Measurements from ENCODE around the gene CDKN1A. TPM values are rescaled to one million over a fixed set of nuclear protein-coding genes. Genes with fewer than 3 reads are reported as not detected.
"Not testable (repeated sequence)": the region's sequence is repeated elsewhere in the genome, so short reads cannot be mapped to it uniquely, and the experiment has no call there.

The CDKN1A gene
- total RNA-seq, 8 experiments from 2014 or later = 45.7 to 896 (median 172) TPM

DNA sequence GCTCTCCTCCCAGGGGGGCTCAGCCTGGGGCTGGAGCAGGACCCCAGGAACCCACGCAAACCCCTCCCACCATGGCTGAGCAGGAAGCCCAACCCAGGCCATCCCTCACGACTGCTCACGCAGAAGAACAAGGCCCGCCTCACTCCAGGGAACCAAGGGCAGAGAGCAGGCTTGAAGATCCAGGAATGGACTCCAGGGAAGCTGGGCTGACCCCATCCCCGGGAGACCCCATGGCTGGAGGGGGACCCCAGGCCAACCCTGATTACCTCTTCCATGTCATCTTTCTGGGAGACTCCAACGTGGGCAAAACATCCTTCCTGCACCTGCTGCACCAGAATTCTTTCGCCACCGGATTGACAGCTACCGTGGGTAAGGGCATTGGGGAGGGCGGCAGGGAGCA is 43.9 kb downstream of the CDKN1A start:
- no peak overlapping the region for H3K4me3 ChIP-seq
- no peak overlapping the region for H3K27ac ChIP-seq
- H3K4me1 ChIP-seq (replicated peaks in 1 of 2) = peaks cover 0 to 11% of the 10 kb centered on the region in 2 donors
- in situ Hi-C loops (cut with MboI; ENCODE audit: low pct_unique_long_range_greater_than_20kb in 2 of 9, low sequenced_read_pairs in 9 of 9, unreplicated experiment in 9 of 9) = loop anchor here in 2 of 9 experiments (25.0 kb wide), 1 partner anchor 110 kb away; no protein-coding TSS in a partner anchor
- 75 to 100% (median 77%) methylated on average over 3 to 5 of the region's 10 CpGs; no CpG with 5 or more reads in 7 of the 10 experiments for WGBS, 10 experiments
- ATAC-seq (replicated peaks in 6 of 8) = no peak

DNA sequence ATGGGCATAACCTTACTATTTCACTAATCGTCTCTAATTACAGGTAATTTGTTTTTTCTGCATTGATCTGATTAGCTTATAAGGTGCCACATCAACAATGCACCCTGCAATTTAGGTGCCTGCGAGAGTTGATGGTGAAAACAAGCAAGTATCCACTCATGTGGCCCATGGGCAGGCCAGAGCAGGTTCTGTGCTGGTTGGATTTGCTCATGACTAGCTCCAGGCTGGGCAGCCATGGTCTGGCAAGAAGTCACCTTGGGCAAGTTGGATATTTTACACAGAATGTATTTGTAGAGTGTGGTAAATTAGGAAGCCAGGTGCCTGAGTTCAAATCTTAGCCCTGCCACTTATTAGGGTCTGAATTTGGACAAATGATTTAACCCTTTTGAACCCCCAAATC is 44.4 kb downstream of the CDKN1A start:
- ATAC-seq (replicated peaks in 6 of 8) = no peak
- Histone ChIP-seq H3K4me1 (replicated peaks in 1 of 2) (peaks cover 0 to 13% of the 10 kb centered on the region in 2 donors), H3K4me3 (no peak overlapping the region), H3K27ac (no peak overlapping the region)
- WGBS, 10 experiments = 57 to 100% (median 79%) methylated on average over 1 to 2 of the region's 2 CpGs; no CpG with 5 or more reads in 3 of the 10 experiments
- in situ Hi-C loops (cut with MboI; ENCODE audit: low pct_unique_long_range_greater_than_20kb in 2 of 9, low sequenced_read_pairs in 9 of 9, unreplicated experiment in 9 of 9) = loop anchor here in 2 of 9 experiments (25.0 kb wide), 1 partner anchor 111 kb away; no protein-coding TSS in a partner anchor

DNA sequence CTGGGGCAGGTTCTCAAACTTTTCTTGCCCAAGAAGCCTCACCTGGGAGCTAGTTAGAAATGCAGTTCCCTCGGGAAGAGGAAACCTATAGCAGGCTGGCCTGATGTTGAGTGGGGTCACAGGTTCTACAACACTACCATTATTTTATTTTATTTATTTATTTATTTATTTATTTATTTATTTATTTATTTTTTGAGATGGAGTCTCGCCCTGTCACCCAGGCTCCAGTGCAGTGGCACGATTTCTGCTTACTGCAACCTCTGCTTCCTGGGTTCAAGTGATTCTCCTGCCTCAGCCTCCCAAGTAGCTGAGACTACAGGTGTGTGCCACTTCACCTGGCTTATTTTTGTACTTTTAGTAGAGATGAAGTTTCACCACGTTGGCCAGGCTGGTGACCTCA is 45.5 kb downstream of the CDKN1A start:
- in situ Hi-C loops (cut with MboI; ENCODE audit: low pct_unique_long_range_greater_than_20kb in 2 of 9, low sequenced_read_pairs in 9 of 9, unreplicated experiment in 9 of 9) = loop anchor here in 2 of 9 experiments (25.0 kb wide), 1 partner anchor 112 kb away; no protein-coding TSS in a partner anchor
- WGBS, 10 experiments = 20 to 100% (median 92%) methylated on average over 1 to 3 of the region's 4 CpGs; no CpG with 5 or more reads in 1 of the 10 experiments
- peaks cover under 1 to 13% of the 10 kb centered on the region in 2 donors for H3K4me1 ChIP-seq (replicated peaks in 1 of 2)
- H3K27ac ChIP-seq; ATAC-seq (replicated peaks in 6 of 8); H3K4me3 ChIP-seq: not testable (repeated sequence)

DNA sequence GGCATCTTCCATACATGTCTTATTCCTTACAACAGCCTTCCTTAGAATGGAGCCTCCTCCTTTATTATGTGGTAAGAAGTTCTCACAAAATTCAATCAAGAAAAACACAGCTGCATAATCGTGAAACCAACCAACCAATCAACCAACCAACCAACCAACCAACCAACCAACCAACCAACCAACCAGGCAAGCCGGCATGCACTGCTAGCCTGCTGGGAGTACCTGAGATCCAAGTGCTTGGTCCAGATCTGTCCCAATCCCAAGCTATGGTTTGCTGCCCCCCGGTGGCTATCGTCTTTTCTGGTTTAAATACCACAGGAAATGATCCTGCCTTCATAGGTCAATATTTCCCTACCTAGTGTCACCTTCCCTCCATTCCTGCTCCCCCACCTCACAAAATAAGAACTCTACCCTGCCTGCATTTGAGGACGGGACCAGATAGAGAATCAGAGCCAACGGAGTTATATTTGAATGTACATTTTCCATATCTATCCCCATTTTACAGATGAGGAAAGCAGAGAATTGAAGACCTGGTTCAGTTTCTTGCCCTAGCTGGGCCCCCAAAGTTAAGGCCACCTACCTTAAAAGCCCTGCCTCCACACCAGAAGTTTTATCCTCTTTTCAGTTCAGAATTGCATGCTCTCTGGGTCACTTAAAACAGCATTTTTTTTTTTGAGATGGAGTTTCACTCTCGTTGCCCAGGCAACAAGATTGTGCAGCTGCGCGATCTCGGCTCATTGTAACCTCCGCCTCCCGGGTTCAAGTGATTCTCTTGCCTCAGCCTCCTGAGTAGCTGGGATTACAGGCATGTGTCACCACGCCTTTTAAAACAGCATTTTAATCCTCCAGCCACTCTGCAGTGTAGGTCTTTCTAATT is 46.2 kb downstream of the CDKN1A start:
- in situ Hi-C loops (cut with MboI; ENCODE audit: low pct_unique_long_range_greater_than_20kb in 2 of 9, low sequenced_read_pairs in 9 of 9, unreplicated experiment in 9 of 9) = loop anchor here in 2 of 9 experiments (25.0 kb wide), 1 partner anchor 112 kb away; no protein-coding TSS in a partner anchor
- H3K4me3 ChIP-seq = no peak overlapping the region
- WGBS, 10 experiments = 20 to 74% (median 42%) methylated on average over 2 to 12 of the region's 13 CpGs; no CpG with 5 or more reads in 1 of the 10 experiments
- H3K27ac ChIP-seq = no peak overlapping the region
- ATAC-seq (replicated peaks in 6 of 8) = peak; percentile 12 to 85 (median 36)
- H3K4me1 ChIP-seq (replicated peaks in 1 of 2) = peaks cover 7 to 13% of the 10 kb centered on the region in 2 donors

DNA sequence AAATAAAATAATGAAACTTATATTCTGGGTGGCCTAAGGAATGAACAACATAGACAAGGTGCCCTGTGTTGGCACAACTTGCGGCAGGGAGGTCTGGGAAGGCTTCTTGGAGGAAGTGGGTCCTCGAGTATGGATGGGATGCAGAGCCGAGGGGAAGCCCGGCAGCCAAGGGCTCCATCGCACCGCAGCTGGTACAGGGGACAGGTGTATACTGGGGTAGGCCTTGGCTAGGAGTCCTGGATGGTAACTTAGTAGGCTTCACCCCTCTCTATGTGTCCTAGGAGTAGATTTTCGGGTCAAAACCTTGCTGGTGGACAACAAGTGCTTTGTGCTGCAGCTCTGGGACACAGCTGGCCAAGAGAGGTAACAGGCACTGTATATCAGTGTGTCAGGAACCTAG is 47.1 kb downstream of the CDKN1A start:
- H3K4me1 ChIP-seq (replicated peaks in 1 of 2) = peaks cover 7 to 13% of the 10 kb centered on the region in 2 donors
- H3K4me3 ChIP-seq = no peak overlapping the region
- no peak overlapping the region for H3K27ac ChIP-seq
- ATAC-seq (replicated peaks in 6 of 8) = no peak
- 40 to 100% (median 100%) methylated on average over 1 to 6 of the region's 7 CpGs; no CpG with 5 or more reads in 3 of the 10 experiments for WGBS, 10 experiments
- in situ Hi-C loops (cut with MboI; ENCODE audit: low pct_unique_long_range_greater_than_20kb in 2 of 9, low sequenced_read_pairs in 9 of 9, unreplicated experiment in 9 of 9) = no loop called here

DNA sequence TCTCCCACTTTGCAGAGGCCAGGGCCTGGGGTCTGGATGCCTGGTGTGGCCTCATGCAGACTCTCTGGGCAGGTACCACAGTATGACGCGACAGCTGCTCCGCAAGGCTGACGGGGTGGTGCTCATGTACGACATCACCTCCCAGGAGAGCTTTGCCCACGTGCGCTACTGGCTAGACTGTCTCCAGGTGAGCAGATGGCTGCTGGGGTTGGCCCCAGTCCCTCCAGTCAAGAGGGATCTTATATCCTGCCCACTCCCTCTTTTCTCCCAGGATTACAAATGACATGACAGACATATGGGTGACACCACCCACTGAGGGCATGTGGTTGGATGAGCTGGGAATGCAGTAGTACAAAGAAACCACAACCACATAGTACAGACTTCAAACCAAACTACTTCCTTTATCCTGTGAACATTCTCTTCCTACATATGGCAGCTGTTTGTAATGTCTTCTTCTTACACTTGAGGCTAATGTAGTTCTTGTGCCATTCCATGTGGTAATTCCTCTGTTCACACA is 49.0 kb downstream of the CDKN1A start:
- no peak overlapping the region for H3K4me3 ChIP-seq
- in situ Hi-C loops (cut with MboI; ENCODE audit: low pct_unique_long_range_greater_than_20kb in 2 of 9, low sequenced_read_pairs in 9 of 9, unreplicated experiment in 9 of 9) = no loop called here
- peak in 6 of 8 experiments; percentile 12 to 77 (median 71) for ATAC-seq (replicated peaks in 6 of 8)

DNA sequence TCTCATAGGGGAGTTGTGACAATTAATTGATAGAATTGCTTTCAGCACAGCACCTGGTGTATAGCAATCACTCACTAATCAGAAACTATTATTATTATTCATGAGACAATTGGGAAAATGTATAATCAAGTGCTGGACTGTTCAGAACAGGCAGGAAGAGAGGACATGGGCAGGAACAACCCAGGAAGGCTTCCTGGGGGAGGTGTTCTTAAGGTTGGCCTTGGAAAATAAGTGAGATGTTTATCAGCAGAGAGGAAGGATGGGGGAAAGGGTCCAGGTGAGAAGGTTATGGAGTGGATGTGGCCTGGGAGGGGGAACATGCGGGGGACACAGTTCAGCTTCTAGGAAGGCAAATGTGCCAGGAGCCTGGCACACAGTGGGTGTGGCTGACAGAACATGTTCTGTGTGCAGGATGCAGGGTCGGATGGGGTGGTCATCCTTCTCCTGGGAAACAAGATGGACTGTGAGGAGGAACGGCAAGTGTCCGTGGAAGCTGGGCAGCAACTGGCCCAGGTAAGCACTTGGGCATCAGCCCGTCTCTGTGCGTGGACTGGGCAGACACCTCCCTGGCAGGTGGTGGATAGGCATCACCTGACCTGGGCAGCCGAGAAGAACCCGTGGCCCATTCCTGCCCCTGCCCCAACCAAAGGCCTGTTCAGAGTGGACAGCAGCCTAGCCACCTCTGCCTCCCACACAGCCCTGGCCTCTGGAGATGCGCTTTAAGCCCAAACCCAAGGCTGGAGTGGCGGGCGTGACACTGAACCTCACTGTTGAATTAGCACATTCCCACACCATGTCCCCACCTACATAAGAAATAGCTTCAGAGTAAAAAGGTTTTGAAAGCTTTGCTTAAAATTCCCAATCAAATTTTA is 50.0 kb downstream of the CDKN1A start:
- Histone ChIP-seq H3K4me3 (no peak overlapping the region), H3K4me1 (replicated peaks in 1 of 2) (peaks cover 7 to 10% of the 10 kb centered on the region in 2 donors), H3K27ac (no peak overlapping the region)
- WGBS, 10 experiments = 20 to 100% (median 83%) methylated on average over 1 to 9 of the region's 11 CpGs; no CpG with 5 or more reads in 4 of the 10 experiments
- in situ Hi-C loops (cut with MboI; ENCODE audit: low pct_unique_long_range_greater_than_20kb in 2 of 9, low sequenced_read_pairs in 9 of 9, unreplicated experiment in 9 of 9) = no loop called here
- peak in 5 of 8 experiments; percentile 13 to 76 (median 52) for ATAC-seq (replicated peaks in 6 of 8)

More for the DNA sequence above, 49.0 kb downstream of the CDKN1A start:
- Histone ChIP-seq H3K27ac (no peak overlapping the region), H3K4me1 (replicated peaks in 1 of 2) (peaks cover 7 to 10% of the 10 kb centered on the region in 2 donors)
- 73 to 100% (median 90%) methylated on average over 1 to 7 of the region's 7 CpGs; no CpG with 5 or more reads in 5 of the 10 experiments for WGBS, 10 experiments

DNA sequence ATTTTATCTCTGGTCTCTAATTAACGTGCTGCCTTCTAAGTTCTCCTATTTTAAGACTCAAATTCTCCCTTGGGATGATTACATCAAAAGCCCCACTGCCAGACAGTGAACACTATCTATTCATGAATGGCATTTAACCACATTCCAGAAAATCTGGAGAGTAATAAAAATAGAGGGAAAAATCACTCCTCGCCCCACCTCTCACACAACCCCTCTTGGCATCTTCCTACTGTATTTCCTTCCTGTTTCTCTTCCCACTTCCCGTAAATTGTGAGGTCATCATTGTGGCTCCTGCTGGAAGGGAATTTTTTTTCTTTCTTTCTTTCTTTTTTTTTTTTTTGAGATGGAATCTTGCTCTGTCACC is 50.6 kb downstream of the CDKN1A start:
- in situ Hi-C loops (cut with MboI; ENCODE audit: low pct_unique_long_range_greater_than_20kb in 2 of 9, low sequenced_read_pairs in 9 of 9, unreplicated experiment in 9 of 9) = no loop called here
- H3K4me3 ChIP-seq = no peak overlapping the region
- peaks cover 7 to 10% of the 10 kb centered on the region in 2 donors for H3K4me1 ChIP-seq (replicated peaks in 1 of 2)
- ATAC-seq (replicated peaks in 6 of 8) = peak in 7 of 8 experiments; percentile 15 to 75 (median 30)
- 5 to 86% (median 67%) methylated on average over 1 to 3 of the region's 3 CpGs; no CpG with 5 or more reads in 1 of the 10 experiments for WGBS, 10 experiments
- no peak overlapping the region for H3K27ac ChIP-seq

DNA sequence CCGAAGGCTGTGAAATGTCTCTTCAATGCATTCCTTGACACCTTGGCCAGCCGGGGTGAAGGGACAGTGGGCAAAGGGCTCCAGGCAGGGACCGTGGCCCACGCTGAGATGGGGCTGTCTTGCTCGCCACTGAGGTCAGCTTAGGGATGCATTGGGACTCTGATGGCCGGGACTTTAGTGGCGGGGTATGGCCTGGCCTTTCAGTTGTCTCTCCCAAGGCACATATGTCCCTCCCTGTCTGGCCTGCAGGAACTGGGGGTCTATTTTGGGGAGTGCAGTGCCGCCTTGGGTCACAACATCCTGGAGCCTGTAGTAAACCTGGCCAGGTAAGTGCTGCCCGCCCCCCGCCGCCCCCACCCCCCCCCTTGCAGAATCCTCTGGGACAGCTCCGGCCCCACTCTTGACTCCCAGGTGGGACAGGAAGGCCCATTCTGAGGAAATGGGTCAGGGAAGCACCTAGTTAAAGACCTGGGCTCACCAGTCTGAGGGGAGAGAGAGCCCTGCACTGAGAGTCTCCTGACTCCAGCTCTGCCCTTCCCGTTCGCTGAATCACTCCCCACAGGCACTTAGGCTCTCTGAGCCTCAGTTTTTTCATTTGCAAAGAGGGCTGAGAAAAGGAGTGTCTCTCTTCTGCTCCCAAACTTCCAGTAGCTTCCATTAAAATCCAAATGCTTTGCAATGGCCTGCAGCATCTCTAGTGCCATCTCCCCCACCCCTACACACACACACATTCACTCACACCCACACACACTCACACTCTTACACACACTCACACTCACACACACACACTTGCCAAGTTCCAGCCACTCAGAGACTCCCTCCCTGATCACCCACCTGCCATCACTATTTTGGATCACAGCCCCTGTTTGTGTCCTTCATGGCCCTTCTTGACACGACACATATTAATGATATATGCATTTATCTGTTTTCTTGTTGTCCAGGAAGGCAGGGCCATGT is 52.2 kb downstream of the CDKN1A start:
- 64 to 100% (median 83%) methylated on average over 1 to 10 of the region's 15 CpGs; no CpG with 5 or more reads in 4 of the 10 experiments for WGBS, 10 experiments
- in situ Hi-C loops (cut with MboI; ENCODE audit: low pct_unique_long_range_greater_than_20kb in 2 of 9, low sequenced_read_pairs in 9 of 9, unreplicated experiment in 9 of 9) = no loop called here
- Histone ChIP-seq H3K4me3 (no peak overlapping the region), H3K27ac (no peak overlapping the region), H3K4me1 (replicated peaks in 1 of 2) (peaks cover 10% of the 10 kb centered on the region in 2 donors)
- peak in 1 of 8 experiments; percentile 0 for ATAC-seq (replicated peaks in 6 of 8)

DNA sequence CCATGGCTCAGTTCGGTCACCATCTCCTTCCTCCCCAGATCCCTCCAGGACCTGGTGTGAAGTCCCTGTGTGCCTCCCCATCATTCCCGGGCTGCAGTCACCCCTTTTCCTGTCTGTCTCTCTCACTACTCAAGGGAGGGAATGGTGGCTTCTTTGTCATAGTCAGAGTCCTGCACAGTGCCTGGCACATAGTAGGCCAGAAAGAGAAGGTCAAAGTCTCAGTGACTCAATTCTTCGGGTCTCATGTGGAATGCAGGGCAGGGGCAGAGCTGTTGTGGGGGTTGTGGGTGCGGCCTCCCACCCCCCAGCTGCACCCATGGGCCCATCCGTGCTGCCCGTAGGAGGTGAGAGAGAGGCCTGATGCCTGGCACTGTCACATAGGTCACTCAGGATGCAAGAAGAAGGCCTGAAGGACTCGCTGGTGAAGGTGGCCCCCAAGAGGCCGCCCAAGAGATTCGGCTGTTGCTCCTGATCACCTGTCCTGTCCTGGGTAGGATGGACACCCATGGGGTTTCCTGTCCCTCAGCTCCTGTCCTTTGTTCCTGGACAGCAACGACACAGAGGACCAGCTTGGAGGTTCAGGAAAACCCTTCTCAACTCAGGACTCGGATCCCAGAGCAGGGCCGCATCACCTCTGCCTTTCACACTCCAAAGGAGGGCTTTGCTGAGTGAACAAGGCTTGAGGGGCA is 53.3 kb downstream of the CDKN1A start:
- no peak for ATAC-seq (replicated peaks in 6 of 8)
- 40 to 100% (median 81%) methylated on average over 1 to 6 of the region's 12 CpGs; no CpG with 5 or more reads in 2 of the 10 experiments for WGBS, 10 experiments
- Histone ChIP-seq H3K4me3 (no peak overlapping the region), H3K27ac (no peak overlapping the region), H3K4me1 (replicated peaks in 1 of 2) (peaks cover 10 to 13% of the 10 kb centered on the region in 2 donors)
- in situ Hi-C loops (cut with MboI; ENCODE audit: low pct_unique_long_range_greater_than_20kb in 2 of 9, low sequenced_read_pairs in 9 of 9, unreplicated experiment in 9 of 9) = no loop called here

DNA sequence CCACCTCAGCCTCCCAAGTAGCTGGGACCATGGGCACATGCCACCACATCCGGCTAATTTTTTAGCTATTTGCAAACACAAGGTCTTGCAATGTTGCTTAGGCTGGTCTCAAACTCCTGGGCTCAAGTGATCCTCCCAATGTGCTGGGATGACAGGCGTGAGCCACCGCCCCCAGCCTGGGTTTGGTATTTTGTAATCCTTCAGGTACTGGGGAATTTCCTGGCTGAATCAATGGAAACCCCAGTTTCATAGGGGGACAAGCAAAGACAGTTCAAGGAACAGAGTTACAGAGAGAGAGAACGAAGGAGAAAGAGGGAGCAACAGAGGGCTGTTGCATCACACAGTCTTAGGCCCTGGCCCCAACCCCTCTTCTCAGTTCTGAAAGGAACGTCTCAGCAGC is 54.8 kb downstream of the CDKN1A start:
- WGBS, 10 experiments = 70 to 100% (median 100%) methylated on average over 1 to 4 of the region's 5 CpGs; no CpG with 5 or more reads in 3 of the 10 experiments
- no peak for ATAC-seq (replicated peaks in 6 of 8)
- Histone ChIP-seq H3K4me3 (no peak overlapping the region), H3K4me1 (replicated peaks in 1 of 2) (peaks cover 7 to 10% of the 10 kb centered on the region in 2 donors), H3K27ac (no peak overlapping the region)
- in situ Hi-C loops (cut with MboI; ENCODE audit: low pct_unique_long_range_greater_than_20kb in 2 of 9, low sequenced_read_pairs in 9 of 9, unreplicated experiment in 9 of 9) = no loop called here
